SJCRH30 (cell line): Measurements from ENCODE around the gene TXNL4A. TPM values are rescaled to one million over a fixed set of nuclear protein-coding genes. Genes with fewer than 3 reads are reported as not detected.
A peak's percentile ranks its signal among the peaks of the same experiment; 100 is the strongest.
"Not testable (repeated sequence)": the region's sequence is repeated elsewhere in the genome, so short reads cannot be mapped to it uniquely, and the experiment has no call there.

Source experiments
- DNase-seq, 2 experiments: peaks; one replicate each; pipeline ENCODE4 v3.0.0-alpha.2; 2015 to 2020
- H3K27ac ChIP-seq: fragments of 250-450 bp; sonication (Bioruptor Pico); 2 replicates; pipeline ENCODE4 v1.5.1; 2020; ENCODE audit warnings: mild to moderate bottlenecking, moderate library complexity
- H3K27me3 ChIP-seq: fragments of 250-450 bp; sonication (Bioruptor Pico); 2 replicates; pipeline ENCODE4 v1.5.1; 2020; ENCODE audit warnings: mild to moderate bottlenecking, moderate library complexity
- H3K36me3 ChIP-seq: fragments of 250-450 bp; sonication (Bioruptor Pico); 2 replicates; pipeline ENCODE4 v1.5.1; 2020; ENCODE audit warnings: mild to moderate bottlenecking, moderate library complexity
- H3K4me1 ChIP-seq: fragments of 250-450 bp; sonication (Bioruptor Pico); 2 replicates; pipeline ENCODE4 v1.5.1; 2020; ENCODE audit warnings: mild to moderate bottlenecking, moderate library complexity
- H3K4me3 ChIP-seq: fragments of 250-450 bp; sonication (Bioruptor Pico); 2 replicates; pipeline ENCODE4 v1.5.1; 2020; ENCODE audit warnings: mild to moderate bottlenecking, moderate library complexity
- H3K9me3 ChIP-seq: fragments of 250-450 bp; sonication (Bioruptor Pico); replicated peaks from 2 replicates; pipeline ENCODE4 v1.5.1; 2020; ENCODE audit warnings: mild to moderate bottlenecking, moderate library complexity
- total RNA-seq: library from RNA; depleted of rRNA; stranded (reverse); fragments of >200 nt; shearing (Covaris generic); gene quantifications from 2 replicates; pipeline ENCODE4 v1.2.3, GENCODE V29; 2014; rRNA removed

TXNL4A gene, protein sequence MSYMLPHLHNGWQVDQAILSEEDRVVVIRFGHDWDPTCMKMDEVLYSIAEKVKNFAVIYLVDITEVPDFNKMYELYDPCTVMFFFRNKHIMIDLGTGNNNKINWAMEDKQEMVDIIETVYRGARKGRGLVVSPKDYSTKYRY
- total RNA-seq = 59.4 and 60.7 TPM in 2 replicates

DNA sequence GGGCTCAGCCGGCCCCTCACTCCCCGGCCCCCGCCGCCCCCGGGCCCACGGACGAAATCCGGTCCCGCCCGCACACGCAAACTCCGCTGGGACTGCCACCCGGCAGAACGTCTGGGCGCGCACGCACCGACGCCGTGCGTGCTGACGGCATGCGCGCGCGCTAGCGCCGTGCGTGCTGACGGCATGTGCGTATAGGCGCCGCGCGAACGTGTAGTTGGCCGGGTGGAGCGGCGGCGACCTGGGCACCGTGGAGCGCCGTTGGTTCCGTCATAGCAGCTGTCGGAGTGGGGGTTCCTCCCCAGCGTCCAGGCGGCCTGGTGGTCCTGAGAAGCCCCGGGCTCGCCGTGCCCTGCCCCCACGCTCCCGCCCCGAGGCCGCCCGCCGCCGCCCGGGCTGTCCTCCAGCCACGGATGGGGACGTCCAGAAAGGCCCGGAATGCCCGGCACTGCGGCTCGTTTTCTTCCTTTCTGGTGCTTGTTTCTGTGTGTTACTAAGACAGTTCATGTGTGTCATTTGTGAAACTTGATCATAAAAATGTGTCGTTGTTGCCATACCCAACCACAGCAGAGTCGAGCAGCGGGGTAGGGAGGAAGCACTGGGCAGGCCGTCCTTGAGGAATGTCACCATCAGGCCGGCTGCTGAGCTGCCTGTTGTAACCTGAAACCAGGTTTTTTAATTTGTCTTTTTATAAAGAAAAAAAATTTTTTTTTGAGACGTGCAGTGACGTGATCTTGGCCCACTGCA, at the start of gene TXNL4A:
TSS of gene TXNL4A (minus strand) at position 113 of the 744 bp plus-strand sequence. CDS start 171 bp downstream, outside the sequence.
- no peaks in the 10 kb centered on the region for H3K27me3 ChIP-seq
- H3K9me3 ChIP-seq = no peaks in the 10 kb centered on the region
- H3K36me3 ChIP-seq = no peaks in the 10 kb centered on the region; the same call in 1 of the 2 replicates
- peak; percentile 69 to 76 for DNase-seq
- H3K27ac ChIP-seq = peak within 1 kb of the TSS; percentile 90
- H3K4me3 ChIP-seq = peak within 1 kb of the TSS; percentile 79
- no peaks in the 10 kb centered on the region for H3K4me1 ChIP-seq

DNA sequence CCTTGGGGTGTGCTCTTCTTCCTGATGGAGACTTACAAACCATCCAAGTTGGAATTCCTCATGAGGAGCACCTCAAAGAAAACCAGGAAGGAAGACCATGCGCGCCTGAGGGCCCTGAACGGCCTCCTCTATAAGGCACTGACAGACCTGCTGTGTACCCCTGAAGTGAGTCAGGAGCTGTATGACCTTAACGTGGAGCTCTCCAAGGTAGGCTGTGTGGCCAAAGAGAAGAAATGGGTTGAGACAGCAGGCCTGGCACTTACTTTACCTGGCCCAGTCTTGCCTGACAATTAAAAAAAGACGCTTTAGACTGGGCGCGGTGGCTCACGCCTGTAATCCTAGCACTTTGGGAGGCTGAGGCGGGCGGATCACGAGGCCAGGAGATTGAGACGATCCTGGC, 48.9 kb upstream of the TXNL4A start:
- no peak for DNase-seq
- peaks cover 3% of the 10 kb centered on the region; the same call in 1 of the 2 replicates for H3K4me1 ChIP-seq
- no peaks in the 10 kb centered on the region for H3K36me3 ChIP-seq
- no peaks in the 10 kb centered on the region for H3K27me3 ChIP-seq
- H3K4me3 ChIP-seq = no peak overlapping the region
- no peak overlapping the region for H3K27ac ChIP-seq
- no peaks in the 10 kb centered on the region for H3K9me3 ChIP-seq

DNA sequence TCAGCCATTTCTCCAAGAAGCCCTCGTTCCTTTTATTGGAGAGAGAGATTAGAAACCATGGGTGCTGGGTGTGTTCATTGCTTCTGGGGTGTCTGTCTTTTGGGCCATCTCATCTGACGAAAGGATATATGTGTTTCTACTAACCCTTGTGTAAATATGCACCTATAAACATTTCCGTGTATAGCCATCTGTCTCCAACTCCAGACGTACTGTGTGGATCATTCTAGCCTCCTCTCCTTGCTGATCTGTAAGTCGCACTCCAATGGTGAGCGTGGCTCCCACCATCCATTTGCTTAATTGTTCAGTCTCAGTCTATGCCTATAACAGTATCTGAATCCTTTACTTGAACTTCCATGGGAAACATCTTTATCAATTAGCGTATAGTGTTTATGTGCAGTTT, 47.6 kb upstream of the TXNL4A start:
- H3K4me3 ChIP-seq = no peak overlapping the region
- no peak overlapping the region for H3K27ac ChIP-seq

DNA sequence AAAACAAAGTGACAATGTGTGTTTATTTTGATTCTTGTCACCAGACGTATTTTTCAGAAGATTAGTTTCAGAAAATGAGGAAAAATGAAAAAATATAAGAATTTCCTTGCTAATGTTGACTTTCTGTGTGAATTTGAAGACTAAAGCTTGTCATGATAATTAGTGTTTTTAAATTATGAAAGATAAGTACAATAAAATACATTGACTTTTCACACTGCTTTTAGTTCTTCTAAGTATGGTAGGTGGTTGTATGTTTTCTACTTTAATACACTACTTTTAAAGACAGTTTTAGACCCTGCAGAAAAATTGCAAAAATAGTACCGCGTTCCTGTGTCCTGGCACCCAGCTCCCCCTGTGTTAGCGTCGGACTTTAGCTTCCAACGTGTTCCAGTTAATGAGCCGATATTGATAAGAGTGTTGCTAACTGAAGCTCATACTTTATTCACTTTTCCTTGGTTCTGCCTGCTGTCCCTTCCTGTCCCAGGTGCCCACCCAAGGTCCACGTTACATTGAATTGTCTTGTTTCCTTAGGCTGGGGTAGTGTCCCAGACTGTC, 46.6 kb upstream of the TXNL4A start:
- DNase-seq = peak in 1 of 2 experiments; percentile 12
- Histone ChIP-seq H3K4me3 (peak overlapping the region; percentile 83), H3K9me3 (no peaks in the 10 kb centered on the region), H3K36me3 (no peaks in the 10 kb centered on the region), H3K27me3 (no peaks in the 10 kb centered on the region), H3K27ac (peak overlapping the region; percentile 79), H3K4me1 (peaks cover 3% of the 10 kb centered on the region; the same call in 1 of the 2 replicates)

More for the DNA sequence above, 47.6 kb upstream of the TXNL4A start:
- Histone ChIP-seq H3K9me3 (no peaks in the 10 kb centered on the region), H3K4me1 (peaks cover 3% of the 10 kb centered on the region; the same call in 1 of the 2 replicates), H3K36me3 (no peaks in the 10 kb centered on the region), H3K27me3 (no peaks in the 10 kb centered on the region)
- DNase-seq = no peak

DNA sequence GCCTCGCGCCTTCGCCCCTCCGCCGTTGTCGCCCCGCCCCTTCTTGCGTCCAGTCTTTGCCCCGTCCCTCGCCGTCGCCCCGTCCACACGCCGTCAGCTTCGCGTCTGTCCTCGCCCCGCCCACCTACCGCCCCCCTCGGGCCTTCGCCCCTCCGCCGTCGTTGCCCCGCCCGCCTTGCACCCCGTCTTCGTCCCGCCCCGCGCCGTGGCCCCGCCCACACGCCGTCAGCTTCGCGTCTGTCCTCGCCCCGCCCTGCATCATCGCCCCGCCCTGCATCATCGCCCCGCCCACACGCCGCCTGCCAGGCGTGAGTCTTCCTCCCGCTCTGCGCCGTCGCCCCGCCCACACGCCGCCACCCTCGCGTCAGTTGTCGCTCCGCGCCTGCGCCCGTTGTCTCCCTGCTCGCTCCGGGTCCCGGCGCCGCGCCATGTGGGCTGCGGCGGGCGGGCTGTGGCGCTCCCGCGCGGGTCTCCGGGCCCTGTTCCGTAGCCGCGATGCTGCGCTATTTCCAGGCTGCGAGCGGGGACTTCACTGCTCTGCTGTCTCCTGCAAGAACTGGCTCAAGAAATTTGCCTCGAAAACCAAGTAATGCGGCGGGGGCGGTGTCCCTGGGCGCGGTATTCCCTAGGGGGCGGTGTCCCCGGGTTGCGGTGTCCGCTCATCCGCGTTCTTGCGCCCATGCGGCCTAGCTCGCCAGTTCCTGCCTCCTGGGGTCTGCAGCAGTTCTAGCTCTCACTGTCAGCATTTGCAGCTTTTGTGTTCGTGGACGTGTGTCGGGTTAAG, 45.9 kb upstream of the TXNL4A start, which contains the start of gene RBFA:
TSS of gene RBFA (plus strand) at position 367 of the 784 bp plus-strand sequence. CDS start at position 429, 62 bp downstream.
- no peaks in the 10 kb centered on the region for H3K27me3 ChIP-seq
- peak within 1 kb of the TSS; percentile 83 for H3K4me3 ChIP-seq
- H3K9me3 ChIP-seq = no peaks in the 10 kb centered on the region
- DNase-seq = peak; percentile 94 to 98
- H3K36me3 ChIP-seq = no peaks in the 10 kb centered on the region
- H3K27ac ChIP-seq = peak within 1 kb of the TSS; percentile 79
- H3K4me1 ChIP-seq = peaks cover 3% of the 10 kb centered on the region; the same call in 1 of the 2 replicates

DNA sequence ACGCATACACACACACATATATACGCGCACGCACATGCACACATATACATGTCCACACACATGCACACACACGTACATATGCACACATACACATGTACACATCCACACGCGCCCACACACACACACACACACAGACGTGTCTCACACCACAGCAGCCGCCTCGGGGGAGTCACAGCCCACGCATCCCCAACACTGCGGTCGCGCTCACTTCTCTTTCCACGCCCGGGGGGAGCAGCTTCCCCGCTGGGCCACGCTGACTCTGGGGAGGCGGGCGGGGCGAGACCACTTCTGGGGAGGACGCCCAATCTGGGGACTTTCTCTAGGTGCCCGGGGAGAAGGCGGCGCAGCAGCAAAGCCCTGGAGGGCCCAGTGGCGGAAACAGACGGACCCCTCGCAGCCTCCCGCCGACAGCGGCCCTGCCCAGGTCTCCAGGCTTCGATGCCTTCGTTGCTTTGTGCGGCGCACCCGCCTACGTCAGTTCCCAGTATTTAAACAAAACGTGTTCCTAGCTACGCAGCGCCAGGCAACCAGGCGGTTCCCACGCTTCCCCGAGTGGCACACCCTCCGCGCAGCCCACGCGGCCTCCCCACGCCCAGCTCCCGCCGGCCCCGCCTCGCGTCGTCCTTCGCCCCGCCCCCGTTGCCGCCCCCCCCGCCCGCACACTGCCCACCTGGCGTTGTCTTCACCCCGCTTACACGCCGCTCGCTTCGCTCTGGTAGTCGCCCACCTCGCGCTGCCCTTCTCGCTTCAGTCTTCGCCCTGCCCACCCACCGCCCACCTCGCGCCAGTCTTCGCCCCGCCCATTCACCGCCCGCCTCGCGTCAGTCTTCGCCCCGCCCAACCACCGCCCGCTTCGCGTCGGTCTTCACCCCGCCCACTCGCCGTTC, 45.1 kb upstream of the TXNL4A start:
- no peaks in the 10 kb centered on the region for H3K36me3 ChIP-seq
- H3K4me1 ChIP-seq = peaks cover 3% of the 10 kb centered on the region; the same call in 1 of the 2 replicates
- peak overlapping the region; percentile 73 for H3K4me3 ChIP-seq
- H3K27me3 ChIP-seq = no peaks in the 10 kb centered on the region
- no peak for DNase-seq
- H3K27ac ChIP-seq = peak overlapping the region; percentile 43
- H3K9me3 ChIP-seq = no peaks in the 10 kb centered on the region

DNA sequence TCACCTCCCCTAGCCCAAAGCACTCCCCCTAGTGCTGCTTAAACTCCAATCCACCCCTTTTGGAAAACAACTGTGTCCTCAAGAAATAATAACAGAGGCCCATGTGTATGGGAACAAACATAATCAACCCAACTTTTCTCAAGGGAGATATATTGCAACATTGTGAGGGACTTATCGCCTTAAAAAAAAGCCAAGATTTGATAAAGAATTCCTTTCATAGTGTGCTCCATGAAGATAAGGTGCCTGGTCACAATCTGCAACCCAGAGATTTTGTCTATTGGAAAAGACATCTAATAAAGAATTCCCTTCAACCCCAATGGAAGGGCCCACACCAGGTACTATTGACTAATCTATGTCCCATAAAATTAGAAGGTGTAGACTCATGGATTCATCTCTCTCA, 41.3 kb upstream of the TXNL4A start:
- H3K27me3 ChIP-seq = no peaks in the 10 kb centered on the region
- no peaks in the 10 kb centered on the region; the same call in 1 of the 2 replicates for H3K9me3 ChIP-seq

DNA sequence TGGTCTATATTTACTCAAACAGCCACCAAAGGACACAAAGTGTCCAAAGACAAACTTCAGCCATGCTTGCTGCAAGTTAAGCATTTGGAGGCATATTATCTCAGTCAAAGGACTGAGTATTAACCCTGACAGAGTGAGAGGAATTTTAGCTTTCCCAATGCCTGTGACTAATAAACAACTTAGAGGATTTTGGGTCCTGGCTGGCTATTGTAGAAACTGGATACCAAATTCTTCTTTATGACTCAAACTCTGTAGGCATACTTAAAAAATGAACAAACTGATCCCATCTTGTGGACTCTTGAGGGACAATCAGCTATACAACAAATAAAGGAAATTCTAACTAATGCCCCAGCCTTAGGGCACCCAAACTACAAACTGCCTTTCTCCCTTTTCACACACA, 39.4 kb upstream of the TXNL4A start:
- not testable (repeated sequence) for H3K27me3 ChIP-seq, H3K4me3 ChIP-seq, DNase-seq, H3K27ac ChIP-seq, H3K4me1 ChIP-seq, H3K36me3 ChIP-seq, H3K9me3 ChIP-seq

More for the DNA sequence above, 41.3 kb upstream of the TXNL4A start:
- DNase-seq = no peak
- Histone ChIP-seq H3K27ac (no peak overlapping the region), H3K4me3 (no peak overlapping the region), H3K36me3 (no peaks in the 10 kb centered on the region), H3K4me1 (no peaks in the 10 kb centered on the region)

DNA sequence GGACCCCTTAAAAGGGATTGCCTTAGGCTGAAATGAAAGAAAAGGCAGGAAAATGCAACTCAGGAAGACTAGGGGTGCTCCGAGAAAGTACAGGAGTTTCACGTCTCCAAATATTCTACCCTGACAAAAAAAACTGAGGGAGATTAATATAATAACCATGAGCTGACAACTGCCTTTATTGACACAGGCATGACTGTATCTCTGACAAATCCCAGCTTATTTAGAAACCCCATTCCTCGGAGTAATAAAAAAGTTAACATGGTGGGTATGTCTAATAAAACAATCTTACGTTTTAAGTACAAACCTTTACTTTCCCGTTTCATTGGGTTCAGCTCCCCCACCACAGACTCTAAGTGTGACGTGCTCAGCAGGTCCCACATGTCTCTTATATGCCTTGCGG, 38.0 kb upstream of the TXNL4A start:
- Histone ChIP-seq H3K36me3 (no peaks in the 10 kb centered on the region), H3K4me3 (no peak overlapping the region), H3K4me1 (no peaks in the 10 kb centered on the region), H3K27me3 (no peaks in the 10 kb centered on the region), H3K9me3 (peaks cover 7% of the 10 kb centered on the region), H3K27ac (no peak overlapping the region)
- no peak for DNase-seq

DNA sequence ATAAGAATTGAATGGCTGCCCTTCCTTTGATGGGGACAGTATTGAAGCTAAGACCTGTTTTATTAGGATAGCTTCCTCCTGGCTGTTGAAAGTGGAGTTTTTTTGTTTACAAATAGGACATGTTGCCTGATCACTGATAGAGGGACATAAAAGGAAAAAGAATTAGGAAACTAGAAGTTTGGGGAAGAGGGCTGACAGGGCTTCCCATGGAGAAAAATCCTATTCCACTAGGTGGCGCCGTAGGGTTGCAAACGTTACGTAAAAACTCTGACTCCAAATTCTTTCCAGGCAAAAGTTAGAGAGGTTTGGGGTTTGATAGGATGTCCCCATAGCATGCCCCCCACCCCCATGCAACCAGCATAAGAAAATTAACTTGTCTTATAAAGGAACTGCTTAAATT, 34.8 kb upstream of the TXNL4A start:
- no peaks in the 10 kb centered on the region for H3K27me3 ChIP-seq
- H3K4me3 ChIP-seq = no peak overlapping the region
- H3K27ac ChIP-seq = no peak overlapping the region
- H3K4me1 ChIP-seq = no peaks in the 10 kb centered on the region
- H3K9me3 ChIP-seq = peaks cover 7% of the 10 kb centered on the region
- no peaks in the 10 kb centered on the region for H3K36me3 ChIP-seq
- peak; percentile 16 to 27 for DNase-seq

DNA sequence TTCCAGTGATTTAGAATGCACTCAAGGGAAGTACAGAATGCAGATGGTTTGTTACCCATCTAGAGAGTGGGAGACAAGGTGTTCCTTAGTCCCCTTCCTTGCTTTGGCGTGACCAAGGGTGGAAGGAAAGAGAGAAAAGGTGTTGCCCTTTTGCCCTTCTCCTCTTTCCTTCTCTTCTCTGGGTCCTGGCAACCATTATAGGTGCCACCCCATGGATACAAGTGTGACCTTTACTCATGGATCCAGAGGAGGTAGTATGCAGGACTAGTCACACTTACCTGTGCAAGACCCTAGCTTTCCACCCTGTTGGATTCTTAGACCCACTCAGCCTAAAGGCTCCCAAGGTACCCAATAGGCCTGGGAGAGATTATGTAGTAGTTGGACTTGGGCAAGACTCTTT, 34.2 kb upstream of the TXNL4A start:
- no peak overlapping the region for H3K27ac ChIP-seq
- peak in 1 of 2 experiments; percentile 33 for DNase-seq
- no peaks in the 10 kb centered on the region for H3K4me1 ChIP-seq
- H3K4me3 ChIP-seq = no peak overlapping the region
- H3K36me3 ChIP-seq = no peaks in the 10 kb centered on the region
- peaks cover 7% of the 10 kb centered on the region for H3K9me3 ChIP-seq
- H3K27me3 ChIP-seq = no peaks in the 10 kb centered on the region

DNA sequence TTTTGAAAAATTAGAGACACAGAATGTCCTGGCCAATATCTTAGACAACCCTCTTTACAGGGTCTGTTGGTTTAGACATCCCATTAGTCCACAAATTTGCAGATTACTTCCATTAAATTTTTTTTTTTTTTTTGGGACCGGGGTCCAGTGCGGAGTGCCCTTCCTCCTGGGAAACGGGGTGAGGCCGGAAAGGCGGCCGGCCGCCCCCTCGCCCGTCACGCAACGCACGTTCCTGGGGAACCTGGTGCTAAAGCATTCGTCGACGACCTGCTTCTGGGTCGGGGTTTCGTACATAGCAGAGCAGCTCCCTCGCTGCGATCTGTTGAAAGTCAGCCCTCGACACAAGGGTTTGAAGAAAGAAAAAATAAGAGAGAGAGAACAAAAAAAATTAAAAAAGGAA, 24.4 kb upstream of the TXNL4A start:
- Histone ChIP-seq H3K36me3 (no peaks in the 10 kb centered on the region), H3K27ac (no peak overlapping the region), H3K27me3 (no peaks in the 10 kb centered on the region), H3K4me1 (no peaks in the 10 kb centered on the region), H3K9me3 (no peaks in the 10 kb centered on the region), H3K4me3 (no peak overlapping the region)
- DNase-seq = no peak

DNA sequence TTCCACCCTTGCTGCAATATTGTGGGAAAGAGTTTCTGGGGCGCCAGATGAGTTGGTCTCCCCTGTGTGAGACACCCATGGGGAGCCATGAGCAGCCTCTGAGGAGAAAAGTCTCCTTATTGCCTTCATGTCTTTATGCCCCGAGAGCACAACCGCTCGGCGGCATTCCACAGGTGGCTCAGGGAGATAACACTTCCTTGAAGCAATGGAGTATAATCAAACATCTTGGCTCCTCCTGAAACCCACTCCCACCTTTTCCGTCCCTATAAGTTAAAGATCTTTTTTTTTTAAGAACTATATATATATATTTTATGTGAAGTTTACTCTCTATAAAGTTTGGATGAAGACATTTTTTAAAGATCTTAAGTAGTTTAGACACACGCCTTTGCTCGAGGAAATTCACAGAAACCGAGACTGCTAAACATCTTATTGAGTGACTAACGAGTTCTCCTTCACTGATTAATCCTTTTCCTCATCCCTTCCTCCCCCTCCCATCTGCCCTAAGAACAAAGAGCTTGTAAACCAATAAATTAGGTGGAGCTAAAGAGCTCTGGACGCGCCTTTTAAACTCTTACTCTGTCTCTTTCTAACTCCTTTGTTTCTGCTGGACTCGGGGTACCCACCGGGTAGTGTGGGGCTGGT, 23.3 kb upstream of the TXNL4A start:
- H3K4me1 ChIP-seq, H3K27ac ChIP-seq, H3K9me3 ChIP-seq, DNase-seq, H3K36me3 ChIP-seq, H3K4me3 ChIP-seq, H3K27me3 ChIP-seq: not testable (repeated sequence)
